NCI-H1694 (cell line): ENCODE results near the gene CDH23.
"Not testable (repeated sequence)": the region's sequence is repeated elsewhere in the genome, so short reads cannot be mapped to it uniquely, and the experiment has no call there.

Experiments used
- DNase-seq: peaks from one replicate; lab custom pipeline; 2025; lab: John Stamatoyannopoulos, UW

The CDH23 gene

GRCh38 chr10:71838264-71839211 lies 441.8 kb downstream of the CDH23 start:
- DNase-seq = no peak

GRCh38 chr10:71840177-71840957 lies 443.6 kb downstream of the CDH23 start:
- peak; percentile 14 for DNase-seq

GRCh38 chr10:71840958-71841335 lies 444.2 kb downstream of the CDH23 start:
- no peak for DNase-seq

DNA sequence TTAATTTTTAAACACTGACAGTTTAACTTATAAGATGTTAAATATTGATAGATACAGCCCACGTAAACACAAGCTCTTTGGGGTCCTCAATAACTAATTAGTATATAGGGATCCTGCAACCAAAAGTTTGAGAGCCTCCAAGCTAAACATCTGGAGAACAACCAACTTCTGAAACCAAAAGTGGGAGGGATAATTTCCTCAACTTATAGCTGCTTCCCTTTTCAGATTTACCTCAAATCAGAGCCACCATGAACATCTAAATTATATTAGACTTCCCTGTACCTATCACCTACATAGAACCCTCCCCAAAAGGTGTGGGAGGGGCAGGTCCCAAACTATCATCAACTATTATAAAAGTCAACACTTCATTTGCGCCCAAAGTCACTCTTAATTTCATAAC lies 445.7 kb downstream of the CDH23 start:
- DNase-seq = no peak

DNA sequence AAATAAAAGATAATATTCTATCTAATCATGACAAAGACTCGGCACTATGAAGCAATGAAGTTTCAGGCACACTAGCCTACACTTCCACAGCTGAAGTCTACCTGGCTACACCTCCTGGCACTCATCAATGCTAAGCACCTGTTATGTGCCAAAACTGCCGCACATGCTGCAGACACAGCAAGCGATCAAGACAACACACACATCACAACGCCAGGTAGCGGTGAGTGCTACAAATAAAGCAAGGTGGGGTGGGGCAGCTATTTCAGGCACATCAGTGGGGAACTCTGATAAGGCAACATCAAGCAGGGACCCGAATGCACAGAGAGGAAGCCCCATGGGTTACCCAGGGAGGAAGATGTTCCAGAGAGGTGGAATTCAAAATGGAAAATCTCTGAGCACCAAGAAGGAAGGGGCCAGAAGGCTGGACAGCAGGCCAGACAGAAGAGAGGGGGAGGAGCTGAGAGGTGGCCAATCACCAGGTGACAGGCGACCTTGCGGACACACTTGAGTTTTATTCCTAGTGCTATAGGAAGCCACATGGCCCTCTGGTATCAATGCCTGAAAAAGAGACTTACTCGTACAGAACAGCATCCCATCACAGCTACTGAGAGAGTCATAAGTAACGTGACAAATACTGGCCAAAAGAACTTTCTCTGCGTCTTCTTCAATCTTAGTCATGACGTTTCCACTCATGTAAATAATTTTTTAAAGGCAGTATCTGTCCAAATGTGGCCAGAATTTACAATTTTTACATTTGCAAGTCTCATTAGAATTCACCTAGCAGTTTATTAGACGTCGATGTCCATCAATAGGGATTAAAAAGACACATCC lies 446.4 kb downstream of the CDH23 start:
- DNase-seq = no peak

GRCh38 chr10:71844084-71844483 lies 447.4 kb downstream of the CDH23 start:
- no peak for DNase-seq

DNA sequence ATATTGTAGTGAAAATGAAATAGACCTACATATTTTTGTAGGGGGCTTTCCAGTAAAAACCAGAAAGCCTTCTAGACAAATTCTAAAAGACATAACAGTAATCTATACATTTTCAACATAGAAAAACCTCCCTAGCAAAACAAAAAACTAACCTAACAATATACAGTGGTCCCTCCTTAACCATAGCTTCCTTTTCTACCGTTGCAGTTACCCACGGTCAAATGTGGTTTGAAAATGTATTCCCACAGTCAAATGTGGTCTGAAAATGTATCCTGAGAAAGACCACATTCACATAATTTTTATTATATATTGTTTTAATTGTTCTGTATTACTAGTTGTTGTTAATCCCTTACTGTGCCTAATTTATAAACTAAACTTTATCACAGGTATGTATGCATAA lies 448.0 kb downstream of the CDH23 start:
- DNase-seq = no peak

GRCh38 chr10:71845410-71846405 lies 449.0 kb downstream of the CDH23 start:
- DNase-seq = no peak

GRCh38 chr10:71846816-71847215 lies 450.1 kb downstream of the CDH23 start:
- no peak for DNase-seq

DNA sequence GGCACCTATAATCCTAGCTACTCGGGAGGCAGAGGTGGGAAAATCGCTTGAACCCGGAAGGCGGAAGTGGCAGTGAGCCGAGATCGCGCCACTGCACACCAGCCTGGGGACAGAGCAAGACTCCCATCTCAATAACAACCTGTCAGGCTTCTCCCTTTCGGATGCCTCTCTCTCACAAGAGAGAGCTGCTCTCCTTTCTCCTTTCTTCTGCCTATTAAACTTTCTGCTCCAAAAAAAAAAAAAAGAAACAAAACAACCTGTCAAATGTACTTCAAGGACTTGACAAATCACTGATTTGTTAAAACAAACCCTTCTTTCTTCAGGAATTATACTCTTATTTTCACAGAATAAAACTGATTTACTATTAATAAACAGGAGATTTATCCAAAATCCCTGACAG lies 450.7 kb downstream of the CDH23 start:
- DNase-seq = no peak

GRCh38 chr10:71848325-71849275 lies 451.9 kb downstream of the CDH23 start:
- no peak for DNase-seq

GRCh38 chr10:71849461-71849908 lies 452.8 kb downstream of the CDH23 start:
- DNase-seq = no peak

- no peak for DNase-seq
Measured at GRCh38 chr10:71850021-71850742, 453.5 kb downstream of the CDH23 start.

GRCh38 chr10:71850743-71851464 lies 454.2 kb downstream of the CDH23 start, which contains the start of gene PSAP:
Gene PSAP, minus strand, starts transcription at chr10:71851251. Its CDS starts 30 bp downstream, at chr10:71851221.
- DNase-seq = peak; percentile 87

DNA sequence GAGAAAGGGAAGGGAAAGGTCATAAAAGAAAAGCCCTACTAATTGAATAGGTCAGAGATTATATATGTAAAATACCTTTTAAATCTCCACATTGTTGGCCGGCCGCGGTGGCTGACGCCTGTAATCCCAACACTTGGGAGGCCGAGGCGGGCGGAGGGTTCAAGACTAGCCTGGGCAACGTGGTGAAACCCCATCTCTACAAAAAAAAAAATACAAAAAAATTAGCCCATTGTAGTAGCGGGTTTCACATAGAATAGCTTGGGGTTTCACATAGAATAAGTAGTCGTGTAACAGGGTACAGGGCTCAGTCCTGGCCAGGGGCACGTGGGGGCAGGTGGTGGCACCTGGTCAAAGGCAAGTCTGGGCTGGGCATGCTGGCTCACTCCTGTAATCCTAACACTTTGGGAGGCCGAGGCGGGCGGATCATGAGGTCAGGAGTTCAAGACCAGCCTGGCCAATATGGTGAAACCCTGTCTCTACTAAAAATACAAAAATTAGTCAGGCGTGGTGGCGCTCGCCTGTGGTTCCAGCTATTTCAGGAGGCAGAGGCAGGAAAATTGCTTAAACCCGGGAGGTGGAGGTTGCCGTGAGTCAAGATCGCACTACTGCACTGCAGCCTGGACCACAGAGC lies 454.9 kb downstream of the CDH23 start:
- not testable (repeated sequence) for DNase-seq

- DNase-seq = no peak
Measured at GRCh38 chr10:71852355-71852937, 455.7 kb downstream of the CDH23 start.

DNA sequence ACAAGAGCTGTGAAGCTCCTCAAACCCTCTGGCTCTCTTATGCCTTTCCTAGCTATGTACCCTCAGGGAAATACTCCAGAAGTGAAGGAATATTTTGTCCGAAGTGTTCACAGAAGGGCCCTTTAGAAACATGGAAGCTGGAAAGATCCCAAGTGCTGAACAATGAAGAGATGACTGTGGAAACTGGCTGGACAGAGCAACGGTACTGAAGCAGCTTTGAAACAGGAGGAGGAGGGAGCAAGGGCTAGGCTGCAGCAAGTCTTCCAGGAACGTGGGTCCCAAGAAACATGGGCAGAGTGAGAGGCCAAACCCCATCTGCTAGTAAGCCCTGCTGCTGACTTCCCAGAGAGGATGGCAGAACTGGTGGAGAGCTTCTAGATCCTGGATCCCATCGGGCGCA lies 457.3 kb downstream of the CDH23 start:
- no peak for DNase-seq
